HepG2 (cell line): ENCODE results near the gene KIF23. TPM values are rescaled to one million over a fixed set of nuclear protein-coding genes. Genes with fewer than 3 reads are reported as not detected.
"Not testable (repeated sequence)": the region's sequence is repeated elsewhere in the genome, so short reads cannot be mapped to it uniquely, and the experiment has no call there.

Experiments
- ATAC-seq: fragments of 200-7000 bp; cut with Tn5 transposase; 3 replicates; pipeline ENCODE4 v1.9.1; 2020; ENCODE audit warnings: mild to moderate bottlenecking, moderate library complexity
- BruUV-seq: library from RNA; stranded (reverse); fragments of 400-500 nt; replicated peaks from 2 replicates; lab custom pipeline; 2021; lab: Mats Ljungman, UMichigan
- CTCF ChIA-PET: fragments of 300-600 bp; formaldehyde crosslinking; extraction: SDS; loops from one replicate; lab custom pipeline; 2021; ENCODE audit warnings: low total read pairs, inconsistent platforms, low intra/inter-chr PET ratio; lab: Yijun Ruan, JAX
- POLR2A ChIA-PET: fragments of 350-600 bp; sonication (Branson Sonifier 250); formaldehyde crosslinking; loops from one replicate; lab custom pipeline; 2020; ENCODE audit warnings: antibody characterized with exemption, inconsistent platforms; lab: Yijun Ruan, JAX
- DNase-seq: peaks from one replicate; pipeline ENCODE4 v3.0.0-alpha.2; 2015; ENCODE audit warnings: low spot score
- FAIRE-seq: peaks from 3 replicates; lab custom pipeline; 2011; peaks lifted over from hg19 to GRCh38; lab: Jason Lieb, UNC
- H2AFZ ChIP-seq: one replicate; pipeline ENCODE4 v1.6.1; 2011; ENCODE audit warnings: low read length, inconsistent platforms
- H3K27ac ChIP-seq: fragments of 300-600 bp; 3 replicates; pipeline ENCODE4 v1.8.0; 2011; ENCODE audit warnings: mixed run types, mild to moderate bottlenecking, mixed read lengths, low read length, inconsistent platforms; ENCODE audit not compliant: insufficient read depth; ENCODE audit errors: extremely low read length
- H3K27me3 ChIP-seq, 2 experiments: fragments of 200-600 bp in 1 of 2; 2 replicates in 1 of 2; 3 replicates in 1 of 2; pipeline versions ENCODE4 v1.6.0 to v1.8.0; 2011; ENCODE audit warnings: low read length in 2 of 2, mild to moderate bottlenecking in 2 of 2, moderate library complexity in 2 of 2, inconsistent platforms in 1 of 2; ENCODE audit not compliant: insufficient read depth in 2 of 2, control insufficient read depth in 1 of 2
- H3K36me3 ChIP-seq, 2 experiments: fragments of 200-600 bp in 1 of 2; replicated peaks in 1 of 2; 2 replicates in 1 of 2; 3 replicates in 1 of 2; pipeline versions ENCODE4 v1.5.1 to v1.8.0; 2011; ENCODE audit warnings: low read length in 2 of 2, inconsistent platforms in 1 of 2; ENCODE audit not compliant: insufficient read depth in 2 of 2, control insufficient read depth in 1 of 2
- H3K4me1 ChIP-seq: 2 replicates; pipeline ENCODE4 v1.5.1; 2012; ENCODE audit warnings: low read length, inconsistent platforms; ENCODE audit not compliant: insufficient read depth
- H3K4me2 ChIP-seq: 2 replicates; pipeline ENCODE4 v1.6.0; 2011; ENCODE audit warnings: low read depth, low read length, inconsistent platforms
- H3K4me3 ChIP-seq, 3 experiments: fragments of 200-600 bp in 1 of 3; sonication (generic), shearing (Covaris generic) in 1 of 3; replicated peaks in 1 of 3; 2 replicates each; pipeline ENCODE4 v1.5.1; 2011 to 2016; ENCODE audit warnings: low read length in 3 of 3, inconsistent platforms in 2 of 3, low read depth in 2 of 3, mild to moderate bottlenecking in 2 of 3, control low read depth in 1 of 3, mixed read lengths in 1 of 3; ENCODE audit not compliant: insufficient read depth in 1 of 3
- H3K79me2 ChIP-seq: one replicate; pipeline ENCODE4 v1.6.1; 2011; ENCODE audit warnings: low read length, inconsistent platforms; ENCODE audit not compliant: insufficient read depth
- H3K9ac ChIP-seq: 2 replicates; pipeline ENCODE4 v1.6.0; 2011; ENCODE audit warnings: mild to moderate bottlenecking, low read depth, low read length, inconsistent platforms; ENCODE audit not compliant: insufficient read depth
- H3K9me3 ChIP-seq: 2 replicates; pipeline ENCODE4 v1.5.1; 2012; ENCODE audit warnings: mild to moderate bottlenecking, low read length
- H4K20me1 ChIP-seq: 2 replicates; pipeline ENCODE4 v1.6.0; 2011; ENCODE audit warnings: inconsistent platforms, mild to moderate bottlenecking, low read length, moderate library complexity; ENCODE audit not compliant: insufficient read depth
- SPEN ChIP-seq: sonication (generic); formaldehyde crosslinking; IDR thresholded peaks from 2 replicates; pipeline ENCODE4 v1.5.1; 2020; ENCODE audit warnings: low read depth, mild to moderate bottlenecking, missing genetic modification reagents
- SSRP1 ChIP-seq: IDR thresholded peaks from 2 replicates; pipeline ENCODE4 v1.6.1; 2016; ENCODE audit warnings: control low read depth
- ZBTB3 ChIP-seq: sonication (generic); formaldehyde crosslinking; IDR thresholded peaks from 2 replicates; pipeline ENCODE4 v1.4.0; 2020; ENCODE audit warnings: low read depth, mild to moderate bottlenecking, moderate library complexity, missing genetic modification reagents, borderline replicate concordance
- ZNF12 ChIP-seq: sonication (generic); formaldehyde crosslinking; IDR thresholded peaks from 2 replicates; pipeline ENCODE4 v1.5.0; 2020; ENCODE audit warnings: missing genetic modification reagents
- WGBS: methylation state at CpG from one replicate; pipeline ENCODE4 v1.1.6; 2017; ENCODE audit warnings: low lambda C conversion rate; 5-methylcytosine and 5-hydroxymethylcytosine counted together
- in situ Hi-C: cut with HindIII; loops from 2 replicates; pipeline ENCODE4 v1.10.0; 2017; ENCODE audit warnings: low pct_unique_long_range_greater_than_20kb; ENCODE audit not compliant: extremely low pct_ligation_motif_present
- intact Hi-C: fragments of 100-400 bp; cut with micrococcal nuclease; formaldehyde crosslinking; loops from one replicate; pipeline ENCODE4 v1.10.0; 2022; ENCODE audit not compliant: unreplicated experiment
- polyA plus RNA-seq, 8 experiments: library from polyadenylated mRNA; depleted of rRNA in 3 of 8; stranded (reverse) in 7 of 8; unstranded in 1 of 8; fragments of >200 nt; fragmentation: Illumina TruSeq in 4 of 8; extraction: Trizol in 4 of 8; gene quantifications; 2 replicates each; pipeline versions ENCODE4 v1.2.1 to v1.2.3, GENCODE V29; 2011 to 2016; ENCODE audit warnings: low read depth in 4 of 8, missing spikeins in 1 of 8, mixed read lengths in 1 of 8; ENCODE audit not compliant: insufficient read depth in 1 of 8
- total RNA-seq, 5 experiments: library from RNA; depleted of rRNA; stranded (reverse); fragments of >200 nt; fragmentation: Illumina TruSeq; extraction: Trizol; gene quantifications; 2 replicates each; pipeline ENCODE4 v1.2.3, GENCODE V29; 2016; ENCODE audit warnings: low read depth in 1 of 5
- TF ChIP-seq, protein P1 (sequence below): sonication (generic); formaldehyde crosslinking; IDR thresholded peaks from 2 replicates; pipeline ENCODE4 v1.5.0; 2020; ENCODE audit warnings: mild to moderate bottlenecking, missing genetic modification reagents

The KIF23 gene
- total and polyA plus RNA-seq, 2 of the 13 experiments (the other 11 are each of a cell fraction or from before 2014, with no cell fraction given): 11.3 to 38.1 TPM

DNA sequence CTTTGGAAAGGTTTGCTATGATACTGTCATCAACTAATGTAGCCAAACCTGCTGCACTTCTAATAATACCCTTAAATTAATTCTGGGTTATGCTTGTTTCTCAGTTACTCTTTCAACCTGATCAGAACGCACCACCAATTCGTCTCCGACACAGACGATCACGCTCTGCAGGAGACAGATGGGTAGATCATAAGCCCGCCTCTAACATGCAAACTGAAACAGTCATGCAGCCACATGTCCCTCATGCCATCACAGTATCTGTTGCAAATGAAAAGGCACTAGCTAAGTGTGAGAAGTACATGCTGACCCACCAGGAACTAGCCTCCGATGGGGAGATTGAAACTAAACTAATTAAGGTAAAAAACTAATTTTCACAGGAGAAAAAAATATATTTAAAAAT, 30.5 kb downstream of the KIF23 start:
- Histone ChIP-seq H3K36me3 (peaks cover 3 to 55% of the 10 kb centered on the region in 2 experiments), H4K20me1 (no peaks in the 10 kb centered on the region), H3K27ac (no peak overlapping the region)
- POLR2A ChIA-PET: no interaction called here
- no peak for FAIRE-seq
- TF ChIP-seq SSRP1 (CRISPR knock-in tag) (no peak), ZNF12 (CRISPR knock-in tag) (no peak), ZBTB3 (CRISPR knock-in tag) (no peak)
- TF ChIP-seq, protein P1, sequence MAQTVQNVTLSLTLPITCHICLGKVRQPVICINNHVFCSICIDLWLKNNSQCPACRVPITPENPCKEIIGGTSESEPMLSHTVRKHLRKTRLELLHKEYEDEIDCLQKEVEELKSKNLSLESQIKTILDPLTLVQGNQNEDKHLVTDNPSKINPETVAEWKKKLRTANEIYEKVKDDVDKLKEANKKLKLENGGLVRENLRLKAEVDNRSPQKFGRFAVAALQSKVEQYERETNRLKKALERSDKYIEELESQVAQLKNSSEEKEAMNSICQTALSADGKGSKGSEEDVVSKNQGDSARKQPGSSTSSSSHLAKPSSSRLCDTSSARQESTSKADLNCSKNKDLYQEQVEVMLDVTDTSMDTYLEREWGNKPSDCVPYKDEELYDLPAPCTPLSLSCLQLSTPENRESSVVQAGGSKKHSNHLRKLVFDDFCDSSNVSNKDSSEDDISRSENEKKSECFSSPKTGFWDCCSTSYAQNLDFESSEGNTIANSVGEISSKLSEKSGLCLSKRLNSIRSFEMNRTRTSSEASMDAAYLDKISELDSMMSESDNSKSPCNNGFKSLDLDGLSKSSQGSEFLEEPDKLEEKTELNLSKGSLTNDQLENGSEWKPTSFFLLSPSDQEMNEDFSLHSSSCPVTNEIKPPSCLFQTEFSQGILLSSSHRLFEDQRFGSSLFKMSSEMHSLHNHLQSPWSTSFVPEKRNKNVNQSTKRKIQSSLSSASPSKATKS (CRISPR knock-in tag): no peak
- TF ChIP-seq, all 625 proteins: peak for 0
- no peak for DNase-seq
- 97% methylated on average over 7 of the region's 7 CpGs for WGBS
- no peaks in the 10 kb centered on the region for H3K4me1 ChIP-seq
- intact Hi-C loops (no loop called here), in situ Hi-C loops (no loop called here)
- BruUV-seq: no TSS peak
- CTCF ChIA-PET: no interaction called here
- no peak overlapping the region for H3K4me3 ChIP-seq
- no peak overlapping the region for H3K4me2 ChIP-seq
- H2AFZ ChIP-seq: no peak overlapping the region
- no peak overlapping the region for H3K9ac ChIP-seq
- H3K27me3 ChIP-seq: no peaks in the 10 kb centered on the region
- H3K79me2 ChIP-seq: no peaks in the 10 kb centered on the region
- ATAC-seq: no peak
- H3K9me3 ChIP-seq: no peaks in the 10 kb centered on the region

DNA sequence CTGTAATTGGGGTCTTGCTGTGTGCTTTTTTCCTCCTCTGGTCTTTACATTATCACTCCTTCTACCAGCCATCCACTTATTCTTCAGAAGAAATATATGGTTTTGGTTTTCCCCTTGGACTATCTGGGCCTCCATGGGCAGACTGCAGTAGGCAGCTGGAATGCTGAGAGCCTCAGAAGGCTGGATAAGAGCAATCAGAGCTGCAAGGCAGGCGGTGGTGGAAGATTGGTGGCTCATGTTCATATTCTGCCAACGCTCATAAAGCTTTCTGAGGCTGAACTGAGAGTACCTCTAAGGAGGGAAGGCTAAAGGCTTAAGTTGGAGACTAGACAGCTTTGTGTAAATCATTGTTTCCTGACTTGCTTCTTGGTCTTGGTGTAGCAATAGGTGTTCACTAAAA, 32.8 kb downstream of the KIF23 start:
- intact Hi-C loops (no loop called here), in situ Hi-C loops (no loop called here)
- ChIA-PET POLR2A (no interaction called here), CTCF (no interaction called here)
- no peaks in the 10 kb centered on the region for H3K9me3 ChIP-seq
- H3K4me1 ChIP-seq: peaks cover 4% of the 10 kb centered on the region; the same call in 1 of the 2 replicates
- no peak overlapping the region for H2AFZ ChIP-seq
- ATAC-seq (no peak), DNase-seq (no peak), FAIRE-seq (no peak)
- no peaks in the 10 kb centered on the region for H3K79me2 ChIP-seq
- no peak overlapping the region for H3K27ac ChIP-seq
- H3K4me2 ChIP-seq: no peak overlapping the region
- peaks cover 3 to 36% of the 10 kb centered on the region in 2 experiments; a peak in 4 of 5 replicates for H3K36me3 ChIP-seq
- no peaks in the 10 kb centered on the region for H4K20me1 ChIP-seq
- 100% methylated on average over 2 of the region's 2 CpGs for WGBS
- TF ChIP-seq SPEN (CRISPR knock-in tag): no peak
- H3K27me3 ChIP-seq: no peaks in the 10 kb centered on the region; a peak in 1 of 5 replicates
- H3K4me3 ChIP-seq: no peak overlapping the region
- no TSS peak for BruUV-seq
- no peak overlapping the region for H3K9ac ChIP-seq

DNA sequence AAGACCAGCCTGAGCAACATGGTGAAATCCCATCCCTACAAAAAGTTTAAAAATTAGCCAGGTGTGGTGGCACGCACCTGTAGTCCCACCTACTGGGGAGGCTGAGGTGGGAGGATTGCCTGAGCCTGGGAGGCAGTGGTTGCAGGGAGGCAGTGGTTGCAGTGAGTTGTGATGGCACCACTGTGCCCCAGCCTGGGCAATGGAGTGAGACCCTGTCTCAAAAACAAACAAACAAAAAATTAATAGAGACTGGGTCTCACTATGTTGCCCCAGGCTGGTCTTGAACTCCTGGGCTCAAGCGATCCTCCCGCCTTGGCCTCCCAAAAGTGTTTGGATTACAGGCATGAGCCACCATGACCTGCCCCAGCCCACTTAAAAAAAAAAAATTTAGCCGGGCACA, 36.1 kb downstream of the KIF23 start:
- Histone ChIP-seq H3K4me1 (peaks cover 16% of the 10 kb centered on the region), H3K36me3 (peaks cover 3 to 25% of the 10 kb centered on the region in 2 experiments; a peak in 4 of 5 replicates), H4K20me1 (peaks cover 25% of the 10 kb centered on the region), H3K79me2 (peaks cover 26% of the 10 kb centered on the region)
- H3K27me3 ChIP-seq, H3K27ac ChIP-seq, H2AFZ ChIP-seq, H3K4me3 ChIP-seq, BruUV-seq, DNase-seq, FAIRE-seq, H3K9me3 ChIP-seq, CTCF ChIA-PET, ATAC-seq, POLR2A ChIA-PET, H3K9ac ChIP-seq, H3K4me2 ChIP-seq: not testable (repeated sequence)
- WGBS: 100% methylated on average over 2 of the region's 4 CpGs
- intact Hi-C loops: loop anchor here (5.0 kb wide), 1 partner anchor 33 kb away; no protein-coding TSS in a partner anchor
- in situ Hi-C loops: loop anchor here (25.0 kb wide), 2 partner anchors 637 to 638 kb away; partner anchors contain the start of genes ANP32A and TLE3
